HG03175 (cell line): Measurements from ENCODE around the gene ARF1.
A peak's percentile ranks its signal among the peaks of the same experiment; 100 is the strongest.
"Not testable (repeated sequence)": the region's sequence is repeated elsewhere in the genome, so short reads cannot be mapped to it uniquely, and the experiment has no call there.

Experiments
- ATAC-seq: cut with Tn5 transposase; IDR thresholded peaks from one replicate; pipeline ENCODE4 v1.9.1; 2021; ENCODE audit warnings: mild to moderate bottlenecking, moderate library complexity; ENCODE audit not compliant: unreplicated experiment

Gene ARF1

DNA sequence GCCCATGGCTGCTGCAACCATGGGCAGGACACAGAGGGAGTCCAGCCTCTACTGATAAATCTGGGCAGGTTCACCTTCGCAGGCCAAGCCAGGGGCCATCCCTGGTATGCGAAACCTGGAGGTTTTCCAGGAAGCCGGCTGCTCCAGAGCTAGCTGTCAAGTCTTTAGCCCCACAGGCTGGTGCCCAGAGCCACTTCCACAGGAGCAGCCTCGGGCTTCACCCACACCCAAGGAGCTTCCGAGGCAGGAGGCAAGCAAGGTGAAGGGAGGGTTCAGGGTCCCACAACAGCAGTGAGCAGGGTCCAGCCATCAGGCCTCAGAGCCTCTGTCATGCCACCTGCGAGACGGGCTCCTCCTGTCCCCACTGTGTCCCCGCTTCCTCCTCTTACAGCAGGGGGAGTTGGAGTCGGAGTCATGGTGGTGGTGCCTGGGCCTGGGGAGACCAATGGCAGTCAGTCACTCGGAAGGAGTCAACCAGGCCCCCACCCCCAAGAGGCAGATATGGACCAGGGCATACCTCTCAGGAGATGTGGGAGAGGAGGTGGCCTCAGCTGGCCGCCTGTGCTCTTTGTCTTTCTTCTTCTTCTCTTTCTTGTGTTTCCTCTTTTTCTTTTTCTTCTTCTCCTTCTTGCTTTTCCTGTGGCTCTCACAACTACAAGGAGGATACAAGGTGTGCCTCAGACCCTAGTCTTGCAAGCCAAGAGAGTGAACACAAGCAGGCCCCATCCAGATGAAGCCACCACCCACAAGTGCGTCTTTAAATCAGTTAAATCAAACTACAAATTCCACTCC, 18.5 kb downstream of the ARF1 start:
- no peak for ATAC-seq

DNA sequence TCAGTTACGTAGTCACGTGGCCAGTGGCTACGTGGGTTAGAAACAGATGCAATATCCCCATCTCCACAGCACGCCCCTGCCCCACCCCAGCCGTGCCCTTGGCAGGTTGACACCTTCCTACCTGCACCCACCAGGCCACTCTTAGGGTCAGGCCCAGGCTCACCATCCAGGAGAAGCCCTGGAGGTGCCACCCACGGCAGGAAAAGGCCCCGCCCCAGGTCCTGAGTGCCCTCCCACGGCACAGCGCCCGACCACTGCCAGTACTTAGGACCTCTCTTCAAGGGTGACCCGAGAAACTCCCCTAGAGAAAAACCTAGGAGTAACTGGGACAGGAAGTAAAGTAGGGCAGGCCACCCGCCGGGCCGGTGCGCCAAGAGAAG, 19.1 kb downstream of the ARF1 start:
- ATAC-seq, result no peak

- ATAC-seq, result peak; percentile 15
Observed at GRCh38 chr1:228101994-228102790, 19.7 kb downstream of the ARF1 start.

GRCh38 chr1:228102791-228103620, 20.5 kb downstream of the ARF1 start, which contains the start of gene C1orf35:
Gene C1orf35, minus strand, starts transcription at chr1:228103325. Its CDS starts 98 bp downstream, at chr1:228103227.
- ATAC-seq, result peak; percentile 80

- ATAC-seq, result no peak
Observed at GRCh38 chr1:228104526-228105269, 22.2 kb downstream of the ARF1 start.

GRCh38 chr1:228105270-228105995, 22.9 kb downstream of the ARF1 start:
- no peak for ATAC-seq

DNA sequence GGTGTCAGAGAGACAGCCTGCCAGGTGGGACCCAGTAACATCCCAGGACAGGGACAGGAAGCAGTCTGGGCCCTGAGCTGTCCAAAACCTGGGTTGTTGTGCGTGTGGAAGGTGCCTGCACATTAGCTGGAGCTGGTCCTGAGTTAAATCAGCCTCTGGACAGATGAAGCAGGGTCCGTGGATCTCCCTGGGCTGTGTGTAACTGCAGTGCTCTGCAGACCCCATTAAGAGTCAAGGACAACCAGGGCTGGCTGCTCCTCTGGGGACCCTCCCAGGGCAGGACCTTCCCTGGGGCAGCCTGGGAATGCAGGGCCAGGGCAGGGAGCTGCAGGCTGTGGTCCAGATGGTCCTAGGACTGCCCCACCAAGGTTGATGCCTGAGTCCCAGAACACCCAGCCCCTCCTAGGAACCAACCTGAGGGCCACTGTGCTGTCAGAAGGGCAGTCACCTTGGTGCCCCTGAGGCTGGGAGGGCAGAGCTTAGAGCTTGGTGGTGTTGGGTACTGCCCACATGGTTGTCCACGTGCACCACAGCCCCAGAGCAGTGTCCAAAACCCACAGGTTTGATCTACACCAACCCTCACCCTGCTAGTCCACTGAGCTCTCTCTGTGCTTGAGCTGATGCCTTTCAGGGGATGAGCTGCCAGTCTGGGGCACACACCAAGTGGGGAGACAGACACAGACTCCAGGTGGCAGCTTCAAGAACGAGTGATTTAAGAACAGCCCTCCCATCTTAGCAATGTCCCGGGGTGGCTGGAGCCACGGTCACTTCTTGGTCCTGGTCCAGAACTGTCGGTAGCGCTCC, 23.7 kb downstream of the ARF1 start:
- ATAC-seq, result no peak

DNA sequence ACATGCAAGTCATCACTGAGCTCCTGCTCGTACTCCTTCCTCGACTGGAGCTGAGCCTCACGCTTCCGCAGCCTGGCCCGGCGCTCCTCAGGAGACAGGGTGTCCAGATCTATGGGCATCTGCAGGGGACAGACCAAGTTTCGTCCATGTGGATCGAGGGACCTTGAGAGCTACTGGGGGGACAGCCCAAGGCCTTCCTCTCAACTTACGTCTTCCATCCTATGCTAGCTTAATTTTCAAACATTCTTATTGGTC, 24.2 kb downstream of the ARF1 start:
- ATAC-seq, result no peak

- ATAC-seq, result no peak
Observed at GRCh38 chr1:228107636-228108035, 25.1 kb downstream of the ARF1 start.

DNA sequence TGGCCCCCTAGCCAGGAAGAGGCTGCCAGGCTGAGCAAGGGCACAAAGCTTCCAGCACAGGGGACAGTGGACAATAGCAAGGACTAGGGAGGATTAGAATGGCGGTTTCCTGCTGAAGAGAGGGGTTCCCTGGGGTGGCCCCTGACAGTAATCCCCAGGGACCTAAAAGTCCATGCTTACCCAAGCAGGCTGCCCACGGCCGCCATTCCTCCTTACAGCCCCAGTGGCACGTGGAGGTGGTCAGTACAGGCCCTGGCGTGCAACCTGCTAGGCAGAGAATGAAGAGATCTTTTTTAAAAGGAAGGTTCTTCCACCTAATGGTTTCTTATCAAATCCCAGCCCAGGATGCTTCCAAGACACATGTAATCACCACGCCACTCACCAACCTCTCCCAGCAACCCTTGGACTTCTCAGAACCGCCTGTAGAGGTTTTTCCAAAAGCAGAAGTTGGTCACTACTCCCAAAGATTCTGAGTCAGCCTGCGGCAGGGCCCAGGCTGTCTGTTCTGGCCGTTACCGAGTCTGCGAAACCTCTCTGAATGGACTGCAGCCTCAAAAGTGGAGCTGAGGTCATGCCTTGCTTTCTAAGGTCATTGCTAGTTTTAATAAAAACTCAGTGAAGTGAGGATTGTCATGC, 25.7 kb downstream of the ARF1 start:
- no peak for ATAC-seq

GRCh38 chr1:228108742-228109072, 26.2 kb downstream of the ARF1 start:
- ATAC-seq, result peak; percentile 6

GRCh38 chr1:228109073-228109961, 26.8 kb downstream of the ARF1 start, which contains the start of gene MRPL55:
Gene MRPL55, minus strand, starts transcription at chr1:228109299. Its CDS starts 1,039 bp downstream, at chr1:228108260.
- peak; percentile 91 for ATAC-seq

DNA sequence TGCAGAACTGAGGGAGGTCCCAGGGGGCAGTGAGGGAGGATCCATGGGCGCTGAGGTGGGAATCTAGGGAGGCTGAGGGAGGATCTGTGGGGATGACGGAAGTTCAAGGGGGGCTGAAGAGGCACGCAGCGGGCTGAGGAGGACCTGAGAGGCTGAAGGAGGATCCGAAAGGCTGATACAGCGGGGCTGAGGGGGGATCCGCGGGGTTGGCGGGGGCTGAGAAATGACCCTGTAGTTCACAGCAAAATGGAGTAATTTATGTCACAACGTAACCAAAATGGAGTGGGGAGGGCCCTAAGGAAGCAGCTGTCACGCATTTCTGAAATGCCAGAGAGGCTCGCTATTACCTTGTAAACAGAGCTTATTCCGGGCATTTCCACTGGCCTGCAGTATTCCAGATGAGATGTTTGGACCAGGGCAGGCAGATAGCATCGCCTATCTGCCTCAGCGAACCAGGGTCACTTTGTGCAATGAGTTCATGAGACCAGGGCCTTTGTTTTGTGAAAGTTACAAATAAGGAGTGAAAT, 27.5 kb downstream of the ARF1 start:
- ATAC-seq, result no peak

- no peak for ATAC-seq
Observed at GRCh38 chr1:228110556-228110955, 28.0 kb downstream of the ARF1 start.

GRCh38 chr1:228111315-228111714, 28.8 kb downstream of the ARF1 start:
- ATAC-seq, result not testable (repeated sequence)

- ATAC-seq, result no peak
Observed at GRCh38 chr1:228112167-228112566, 29.7 kb downstream of the ARF1 start.

GRCh38 chr1:228112617-228113016, 30.1 kb downstream of the ARF1 start:
- no peak for ATAC-seq

DNA sequence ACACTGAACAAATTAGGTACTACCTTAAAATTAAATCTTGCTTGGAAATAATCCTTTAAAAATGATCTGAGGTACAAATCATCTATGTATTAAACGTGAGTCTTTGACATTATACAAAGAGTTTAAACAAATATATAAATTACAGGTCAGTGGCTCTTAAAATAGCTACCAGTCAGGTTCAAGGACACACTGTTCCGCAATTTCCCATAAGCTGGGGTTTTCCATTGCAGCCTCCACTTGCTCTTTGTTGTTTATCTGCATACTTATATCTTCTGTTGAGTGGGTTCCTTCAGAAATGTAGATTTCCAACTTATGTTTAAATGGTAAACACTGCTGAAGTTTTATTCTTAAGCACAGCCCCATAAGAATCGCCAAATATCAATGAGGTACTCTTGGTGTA, 32.3 kb downstream of the ARF1 start:
- ATAC-seq, result no peak
